K562 (cell line): ENCODE results near the gene SUMF1. TPM values are rescaled to one million over a fixed set of nuclear protein-coding genes. Genes with fewer than 3 reads are reported as not detected.

ENCODE experiments used
- COPS2 ChIP-seq: fragments of 450-650 bp; conservative IDR thresholded peaks from 2 replicates; pipeline ENCODE4 v1.6.1; 2016; ENCODE audit warnings: mild to moderate bottlenecking, moderate library complexity
- FOXJ2 ChIP-seq: fragments of 200-800 bp; sonication (Bioruptor generic); IDR thresholded peaks from 2 replicates; pipeline ENCODE4 v1.6.1; 2016; ENCODE audit warnings: missing genetic modification characterization, missing compliant biosample characterization
- HDAC2 ChIP-seq: fragments of 450-650 bp; IDR thresholded peaks from 2 replicates; pipeline ENCODE4 v1.6.1; 2016; ENCODE audit warnings: mild to moderate bottlenecking
- ILK ChIP-seq: fragments of 450-650 bp; IDR thresholded peaks from 2 replicates; pipeline ENCODE4 v1.6.1; 2016; ENCODE audit warnings: missing genetic modification characterization, low read depth, mild to moderate bottlenecking, missing compliant biosample characterization, moderate library complexity, borderline replicate concordance
- MED1 ChIP-seq: sonication (generic); formaldehyde crosslinking; IDR thresholded peaks from 2 replicates; pipeline ENCODE4 v1.8.1; 2023; ENCODE audit warnings: missing genetic modification reagents, borderline replicate concordance
- POLR2A ChIP-seq: fragments of 450-650 bp; conservative IDR thresholded peaks from 2 replicates; pipeline ENCODE4 v1.6.1; 2016
- TFAP4 ChIP-seq: sonication (generic); formaldehyde crosslinking; IDR thresholded peaks from 2 replicates; pipeline ENCODE4 v1.8.0; 2022; ENCODE audit warnings: missing genetic modification reagents, mild to moderate bottlenecking, moderate library complexity, borderline replicate concordance
- THRB ChIP-seq: fragments of 450-650 bp; formaldehyde crosslinking; conservative IDR thresholded peaks from 2 replicates; pipeline ENCODE4 v1.4.0; 2022; ENCODE audit warnings: mild to moderate bottlenecking, missing genetic modification characterization
- ZBTB9 ChIP-seq: fragments of 450-650 bp; formaldehyde crosslinking; IDR thresholded peaks from 2 replicates; pipeline ENCODE4 v1.4.0; 2020; ENCODE audit warnings: mild to moderate bottlenecking, moderate library complexity
- ZNF174 ChIP-seq: fragments of 250-450 bp; sonication (Bioruptor Pico); IDR thresholded peaks from 2 replicates; pipeline ENCODE4 v1.4.0; 2020; ENCODE audit warnings: mild to moderate bottlenecking
- ZNF41 ChIP-seq: fragments of 250-450 bp; sonication (Bioruptor Pico); conservative IDR thresholded peaks from 2 replicates; pipeline ENCODE4 v1.4.0; 2020; ENCODE audit warnings: mild to moderate bottlenecking
- polyA plus RNA-seq, 8 experiments: library from polyadenylated mRNA; depleted of rRNA in 4 of 8; stranded (reverse) in 5 of 8; unstranded in 3 of 8; fragments of >200 nt; fragmentation: Nextera tagmentation in 2 of 8; fragmentation: Illumina TruSeq in 1 of 8; extraction: Ambion mirVana in 2 of 8; extraction: Trizol in 1 of 8; gene quantifications; 2 replicates each; pipeline versions ENCODE4 v1.2.1 to v1.2.3, GENCODE V29; 2011 to 2014; ENCODE audit warnings: inconsistent platforms in 1 of 8, missing spikeins in 1 of 8
- total RNA-seq, 7 experiments: library from RNA; depleted of rRNA in 6 of 7; stranded (reverse); fragments of >200 nt in 6 of 7; fragmentation: Illumina TruSeq in 2 of 7; extraction: Trizol in 2 of 7; gene quantifications; 2 replicates each; pipeline versions ENCODE4 v1.2.1 to v1.2.3, GENCODE V29; 2011 to 2021; ENCODE audit warnings: low replicate concordance in 1 of 7
- TF ChIP-seq, protein P1 (sequence below): sonication (generic); formaldehyde crosslinking; IDR thresholded peaks from 2 replicates; pipeline ENCODE4 v1.8.0; 2022; ENCODE audit warnings: mild to moderate bottlenecking, missing genetic modification reagents, borderline replicate concordance
- TF ChIP-seq, protein P2 (sequence below): sonication (generic); IDR thresholded peaks from 2 replicates; pipeline ENCODE4 v1.6.1; 2016

SUMF1 gene
- total and polyA plus RNA-seq, 9 of the 15 experiments (the other 6 are each of a cell fraction or from before 2014, with no cell fraction given): 1.3 to 7.4 (median 4.2) TPM

- TF ChIP-seq, protein P1, sequence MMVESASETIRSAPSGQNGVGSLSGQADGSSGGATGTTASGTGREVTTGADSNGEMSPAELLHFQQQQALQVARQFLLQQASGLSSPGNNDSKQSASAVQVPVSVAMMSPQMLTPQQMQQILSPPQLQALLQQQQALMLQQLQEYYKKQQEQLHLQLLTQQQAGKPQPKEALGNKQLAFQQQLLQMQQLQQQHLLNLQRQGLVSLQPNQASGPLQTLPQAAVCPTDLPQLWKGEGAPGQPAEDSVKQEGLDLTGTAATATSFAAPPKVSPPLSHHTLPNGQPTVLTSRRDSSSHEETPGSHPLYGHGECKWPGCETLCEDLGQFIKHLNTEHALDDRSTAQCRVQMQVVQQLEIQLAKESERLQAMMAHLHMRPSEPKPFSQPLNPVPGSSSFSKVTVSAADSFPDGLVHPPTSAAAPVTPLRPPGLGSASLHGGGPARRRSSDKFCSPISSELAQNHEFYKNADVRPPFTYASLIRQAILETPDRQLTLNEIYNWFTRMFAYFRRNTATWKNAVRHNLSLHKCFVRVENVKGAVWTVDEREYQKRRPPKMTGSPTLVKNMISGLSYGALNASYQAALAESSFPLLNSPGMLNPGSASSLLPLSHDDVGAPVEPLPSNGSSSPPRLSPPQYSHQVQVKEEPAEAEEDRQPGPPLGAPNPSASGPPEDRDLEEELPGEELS: no peak
- TF ChIP-seq THRB (CRISPR knock-in tag): no peak
- no peak for TF ChIP-seq ZBTB9
- no peak for TF ChIP-seq COPS2
- no peak for TF ChIP-seq ZNF41 (CRISPR knock-in tag)
- no peak for TF ChIP-seq ILK
- no peak for TF ChIP-seq POLR2A
- no peak for TF ChIP-seq TFAP4
- TF ChIP-seq, protein P2, sequence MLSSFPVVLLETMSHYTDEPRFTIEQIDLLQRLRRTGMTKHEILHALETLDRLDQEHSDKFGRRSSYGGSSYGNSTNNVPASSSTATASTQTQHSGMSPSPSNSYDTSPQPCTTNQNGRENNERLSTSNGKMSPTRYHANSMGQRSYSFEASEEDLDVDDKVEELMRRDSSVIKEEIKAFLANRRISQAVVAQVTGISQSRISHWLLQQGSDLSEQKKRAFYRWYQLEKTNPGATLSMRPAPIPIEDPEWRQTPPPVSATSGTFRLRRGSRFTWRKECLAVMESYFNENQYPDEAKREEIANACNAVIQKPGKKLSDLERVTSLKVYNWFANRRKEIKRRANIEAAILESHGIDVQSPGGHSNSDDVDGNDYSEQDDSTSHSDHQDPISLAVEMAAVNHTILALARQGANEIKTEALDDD: peak; percentile 58; the same call in 1 of the 2 replicates
- TF ChIP-seq HDAC2: no peak
- TF ChIP-seq ZNF174 (CRISPR knock-in tag): no peak
- TF ChIP-seq FOXJ2 (tag): no peak
- TF ChIP-seq MED1 (CRISPR knock-in tag): no peak
- TF ChIP-seq, all 486 proteins: peak for 3
These were observed 115.2 kb downstream of the SUMF1 start (continued) for GRCh38 chr3:4351872-4352271.
